WTC11 (cell line): ENCODE measurements around the gene TXNIP. TPM values are rescaled to one million over a fixed set of nuclear protein-coding genes. Genes with fewer than 3 reads are reported as not detected.

Source experiments
- ATAC-seq: fragments of 200-7000 bp; cut with Tn5 transposase; 2 replicates; pipeline ENCODE4 v1.10.0; 2021; ENCODE audit warnings: mild to moderate bottlenecking, moderate library complexity
- CTCF ChIA-PET: fragments of 300-600 bp; sonication (Branson Sonifier 250); formaldehyde crosslinking; loops from one replicate; lab custom pipeline; 2021; ENCODE audit warnings: antibody characterized with exemption; lab: Charles Lee
- POLR2A ChIA-PET: fragments of 350-600 bp; sonication (Branson Sonifier 250); formaldehyde crosslinking; loops from one replicate; lab custom pipeline; 2021; ENCODE audit warnings: antibody characterized with exemption; lab: Charles Lee
- DNase-seq: peaks from one replicate; pipeline ENCODE4 v3.0.0; 2021; ENCODE audit warnings: low spot score
- H3K27ac Mint-ChIP-seq: 2 replicates; pipeline ENCODE4 v1.8.0; 2021; ENCODE audit warnings: mixed read lengths
- H3K27me3 Mint-ChIP-seq: 2 replicates; pipeline ENCODE4 v1.8.0; 2021; ENCODE audit warnings: low read depth, mild to moderate bottlenecking, moderate library complexity, mixed read lengths
- H3K36me3 Mint-ChIP-seq: 2 replicates; pipeline ENCODE4 v1.8.0; 2021; ENCODE audit warnings: mixed read lengths
- H3K4me1 Mint-ChIP-seq: 2 replicates; pipeline ENCODE4 v1.8.0; 2022; ENCODE audit warnings: mixed read lengths
- H3K4me3 Mint-ChIP-seq: 2 replicates; pipeline ENCODE4 v1.8.0; 2021; ENCODE audit warnings: mild to moderate bottlenecking, moderate library complexity, mixed read lengths
- H3K9me3 Mint-ChIP-seq: 2 replicates; pipeline ENCODE4 v1.8.0; 2021; ENCODE audit warnings: mixed read lengths
- AR ChIP-seq: fragments of 250-450 bp; sonication (Bioruptor Pico); IDR thresholded peaks from 2 replicates; pipeline ENCODE4 v1.9.0; 2021; ENCODE audit warnings: mild to moderate bottlenecking
- ATF6 ChIP-seq: sonication (generic); formaldehyde crosslinking; IDR thresholded peaks from 2 replicates; pipeline ENCODE4 v1.8.1; 2023; ENCODE audit warnings: mild to moderate bottlenecking, missing genetic modification reagents
- CREM ChIP-seq: sonication (generic); formaldehyde crosslinking; IDR thresholded peaks from 2 replicates; pipeline ENCODE4 v1.8.1; 2022; ENCODE audit warnings: mild to moderate bottlenecking, missing genetic modification reagents, moderate library complexity
- E2F1 ChIP-seq: sonication (generic); formaldehyde crosslinking; IDR thresholded peaks from 2 replicates; pipeline ENCODE4 v1.8.0; 2022; ENCODE audit warnings: mild to moderate bottlenecking, missing genetic modification reagents
- EMX1 ChIP-seq: fragments of 250-450 bp; sonication (Bioruptor Pico); IDR thresholded peaks from 2 replicates; pipeline ENCODE4 v1.8.0; 2021; ENCODE audit warnings: mild to moderate bottlenecking
- ESRRA ChIP-seq: sonication (generic); formaldehyde crosslinking; IDR thresholded peaks from 2 replicates; pipeline ENCODE4 v1.8.1; 2022; ENCODE audit warnings: mild to moderate bottlenecking, missing genetic modification reagents, borderline replicate concordance
- FOXP1 ChIP-seq: sonication (generic); formaldehyde crosslinking; IDR thresholded peaks from 2 replicates; pipeline ENCODE4 v1.8.0; 2022; ENCODE audit warnings: missing genetic modification reagents, mild to moderate bottlenecking, moderate library complexity, borderline replicate concordance
- HMGA2 ChIP-seq: fragments of 250-450 bp; sonication (Bioruptor Pico); IDR thresholded peaks from 2 replicates; pipeline ENCODE4 v1.4.0; 2021; ENCODE audit warnings: mild to moderate bottlenecking, moderate library complexity
- JAZF1 ChIP-seq: fragments of 250-450 bp; sonication (Bioruptor Pico); IDR thresholded peaks from 2 replicates; pipeline ENCODE4 v1.9.0; 2021; ENCODE audit warnings: moderate library complexity, mild to moderate bottlenecking, inconsistent platforms
- JUN ChIP-seq: sonication (generic); formaldehyde crosslinking; IDR thresholded peaks from 2 replicates; pipeline ENCODE4 v1.8.0; 2023; ENCODE audit warnings: mild to moderate bottlenecking, missing genetic modification reagents
- NFYB ChIP-seq: sonication (generic); formaldehyde crosslinking; conservative IDR thresholded peaks from 2 replicates; pipeline ENCODE4 v1.8.0; 2022; ENCODE audit warnings: low read depth, missing genetic modification reagents
- NR1H2 ChIP-seq: sonication (generic); formaldehyde crosslinking; IDR thresholded peaks from 2 replicates; pipeline ENCODE4 v1.9.0; 2021; ENCODE audit warnings: mild to moderate bottlenecking, moderate library complexity, missing genetic modification reagents
- TP53 ChIP-seq: sonication (generic); formaldehyde crosslinking; IDR thresholded peaks from 2 replicates; pipeline ENCODE4 v1.8.1; 2023; ENCODE audit warnings: mild to moderate bottlenecking, missing genetic modification reagents
- USF2 ChIP-seq: sonication (generic); formaldehyde crosslinking; IDR thresholded peaks from 2 replicates; pipeline ENCODE4 v1.8.1; 2023; ENCODE audit warnings: mild to moderate bottlenecking, missing genetic modification reagents, moderate library complexity
- ZBTB21 ChIP-seq: sonication (generic); formaldehyde crosslinking; IDR thresholded peaks from 2 replicates; pipeline ENCODE4 v1.8.1; 2023; ENCODE audit warnings: mild to moderate bottlenecking, missing genetic modification reagents, borderline replicate concordance
- ZNF138 ChIP-seq: sonication (generic); formaldehyde crosslinking; conservative IDR thresholded peaks from 2 replicates; pipeline ENCODE4 v1.8.1; 2022; ENCODE audit warnings: mild to moderate bottlenecking, moderate library complexity, missing genetic modification reagents
- ZNF232 ChIP-seq: sonication (generic); formaldehyde crosslinking; IDR thresholded peaks from 2 replicates; pipeline ENCODE4 v1.8.0; 2022; ENCODE audit warnings: mild to moderate bottlenecking, missing genetic modification reagents
- ZNF396 ChIP-seq: fragments of 250-450 bp; sonication (Bioruptor Pico); IDR thresholded peaks from 2 replicates; pipeline ENCODE4 v1.8.0; 2021; ENCODE audit warnings: mild to moderate bottlenecking, moderate library complexity, borderline replicate concordance
- ZNF423 ChIP-seq: fragments of 250-450 bp; sonication (Bioruptor Pico); IDR thresholded peaks from 2 replicates; pipeline ENCODE4 v2.1.2; 2022; ENCODE audit warnings: mild to moderate bottlenecking, moderate library complexity
- total RNA-seq: library from RNA; stranded (reverse); gene quantifications from 3 replicates; pipeline ENCODE4 v1.2.3, GENCODE V29; 2021

The TXNIP gene
- total RNA-seq, 1 experiment from 2014 or later = 56.7 TPM

GRCh38 chr1:145997718-145998023, 1.3 kb upstream of the TXNIP start (continued):
- TF ChIP-seq JUN (no peak), ZNF138 (CRISPR knock-in tag) (no peak), EMX1 (CRISPR knock-in tag) (no peak), ZNF423 (CRISPR knock-in tag) (no peak)

GRCh38 chr1:145997016-145997717, 788 bp upstream of the TXNIP start:
- ATAC-seq (peak; percentile 12), DNase-seq (no peak)
- no peaks in the 10 kb centered on the region for H3K27me3 Mint-ChIP-seq
- H3K36me3 Mint-ChIP-seq = peaks cover 41% of the 10 kb centered on the region
- peaks cover 59% of the 10 kb centered on the region for H3K4me1 Mint-ChIP-seq
- peak overlapping the region; percentile 98 for H3K4me3 Mint-ChIP-seq
- ChIA-PET POLR2A (interaction anchor here (0.8 to 1.0 kb wide), 2 partner anchors 17 to 70 kb away, joined by 4 read pairs; partner anchors contain the start of gene RBM8A), CTCF (interaction anchor here (0.8 to 3.4 kb wide), 5 partner anchors 10 to 105 kb away, joined by 4 to 14 read pairs (median 7); no protein-coding TSS in a partner anchor)
- H3K9me3 Mint-ChIP-seq = no peaks in the 10 kb centered on the region
- TF ChIP-seq HMGA2 (CRISPR knock-in tag) (no peak), FOXP1 (CRISPR knock-in tag) (0 out of 2 replicates have a peak, but pooled peaks have one; percentile 2)
- H3K27ac Mint-ChIP-seq = peak overlapping the region; percentile 97

GRCh38 chr1:145995964-145996432, 381 bp downstream of the TXNIP start:
- Mint-ChIP-seq H3K27ac (peak overlapping the region; percentile 97), H3K27me3 (no peaks in the 10 kb centered on the region), H3K4me3 (peak overlapping the region; percentile 98)

More at GRCh38 chr1:145995964-145996432, 381 bp downstream of the TXNIP start:
- peaks cover 41% of the 10 kb centered on the region for H3K36me3 Mint-ChIP-seq
- H3K4me1 Mint-ChIP-seq = peaks cover 71% of the 10 kb centered on the region
- no peaks in the 10 kb centered on the region for H3K9me3 Mint-ChIP-seq
- CTCF ChIA-PET = interaction anchor here (0.6 to 3.4 kb wide), 3 partner anchors 12 to 19 kb away, joined by 3 to 14 read pairs (median 7); no protein-coding TSS in a partner anchor
- ATAC-seq = no peak
- POLR2A ChIA-PET = interaction anchor here (1.1 to 1.2 kb wide), 2 partner anchors 16 to 38 kb away, joined by 3 read pairs; partner anchors contain the start of gene LIX1L
- DNase-seq = no peak
- TF ChIP-seq ESRRA (CRISPR knock-in tag) = no peak
- TF ChIP-seq CREM (CRISPR knock-in tag) = no peak
- no peak for TF ChIP-seq ATF6 (CRISPR knock-in tag)
- no peak for TF ChIP-seq AR (CRISPR knock-in tag)
- TF ChIP-seq ZNF396 (CRISPR knock-in tag) = no peak
- no peak for TF ChIP-seq NFYB (CRISPR knock-in tag)
- no peak for TF ChIP-seq JAZF1 (CRISPR knock-in tag)
- TF ChIP-seq NR1H2 (CRISPR knock-in tag) = no peak
- TF ChIP-seq E2F1 (CRISPR knock-in tag) = no peak
- no peak for TF ChIP-seq TP53 (CRISPR knock-in tag)
- TF ChIP-seq USF2 (CRISPR knock-in tag) = no peak
- TF ChIP-seq ZNF232 = no peak
- TF ChIP-seq ZBTB21 (CRISPR knock-in tag) = no peak
